HG03064 (cell line): ENCODE results near the gene MAP1LC3B2.
A peak's percentile ranks its signal among the peaks of the same experiment; 100 is the strongest.

Experiments used
- ATAC-seq: cut with Tn5 transposase; IDR thresholded peaks from one replicate; pipeline ENCODE4 v1.9.1; 2021; ENCODE audit warnings: low read depth; ENCODE audit not compliant: unreplicated experiment

MAP1LC3B2 gene

DNA sequence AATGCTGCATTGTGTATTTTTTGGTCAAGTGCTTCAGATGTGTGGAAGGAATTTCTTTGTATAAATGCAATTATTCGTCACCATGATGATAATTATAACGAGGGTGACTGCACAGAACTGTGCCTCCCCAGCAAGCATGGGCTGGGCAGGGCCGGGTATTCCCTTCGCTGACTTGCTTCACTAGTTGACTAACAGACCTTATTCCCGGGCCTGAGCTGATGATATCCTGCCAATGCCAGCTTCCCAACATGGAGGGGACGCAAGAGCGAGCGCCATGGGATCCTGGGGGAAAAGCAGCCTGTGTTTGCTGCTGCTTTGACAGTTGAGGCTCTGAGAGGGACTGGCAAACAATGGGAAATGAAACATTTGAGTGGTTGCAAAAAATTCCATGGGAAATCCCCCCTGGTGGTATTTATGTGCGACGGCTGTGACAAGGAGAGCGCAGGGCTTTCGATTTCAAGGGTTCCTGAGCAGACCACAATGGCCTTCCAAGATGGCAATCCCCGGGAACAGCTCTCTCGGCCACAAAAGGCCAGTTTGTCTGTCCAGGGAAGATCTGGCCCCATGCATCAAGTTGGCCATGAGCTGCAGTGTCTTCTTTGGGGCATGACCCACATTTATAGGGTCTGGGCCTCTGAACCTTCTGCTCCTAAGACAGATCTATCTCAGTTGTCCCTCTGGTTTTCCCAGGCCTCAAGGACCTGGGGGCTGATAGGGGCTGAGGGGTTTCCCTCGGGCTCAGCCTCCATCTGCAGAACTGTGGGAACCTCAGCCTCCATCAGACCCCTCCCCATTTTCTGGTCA lies 21.9 kb upstream of the MAP1LC3B2 start:
- no peak for ATAC-seq

DNA sequence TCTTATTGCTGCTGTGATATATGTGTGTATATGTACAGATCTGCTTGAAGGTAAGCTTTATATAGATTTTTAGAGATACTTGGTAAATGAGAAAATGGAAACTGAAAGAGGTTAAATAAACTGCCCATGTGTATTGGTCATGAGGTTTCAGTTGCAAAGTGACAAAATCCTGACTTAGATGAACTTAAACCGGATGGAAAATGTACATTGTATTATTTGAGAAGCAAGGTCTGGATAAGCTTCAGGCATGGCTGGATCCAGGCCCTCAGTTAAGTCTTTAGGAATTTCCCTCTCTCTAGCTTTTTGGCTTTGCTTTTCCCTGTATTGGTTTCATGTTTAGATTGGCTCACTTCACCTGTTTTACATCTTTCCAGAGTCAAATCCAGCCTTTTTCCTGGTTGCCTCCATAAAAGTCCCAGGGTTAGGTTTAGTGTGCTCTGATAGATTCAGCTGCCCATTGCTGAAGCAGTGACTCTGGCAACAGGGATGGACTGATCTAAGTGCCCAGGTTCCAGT lies 21.0 kb upstream of the MAP1LC3B2 start:
- ATAC-seq, result peak; percentile 54

DNA sequence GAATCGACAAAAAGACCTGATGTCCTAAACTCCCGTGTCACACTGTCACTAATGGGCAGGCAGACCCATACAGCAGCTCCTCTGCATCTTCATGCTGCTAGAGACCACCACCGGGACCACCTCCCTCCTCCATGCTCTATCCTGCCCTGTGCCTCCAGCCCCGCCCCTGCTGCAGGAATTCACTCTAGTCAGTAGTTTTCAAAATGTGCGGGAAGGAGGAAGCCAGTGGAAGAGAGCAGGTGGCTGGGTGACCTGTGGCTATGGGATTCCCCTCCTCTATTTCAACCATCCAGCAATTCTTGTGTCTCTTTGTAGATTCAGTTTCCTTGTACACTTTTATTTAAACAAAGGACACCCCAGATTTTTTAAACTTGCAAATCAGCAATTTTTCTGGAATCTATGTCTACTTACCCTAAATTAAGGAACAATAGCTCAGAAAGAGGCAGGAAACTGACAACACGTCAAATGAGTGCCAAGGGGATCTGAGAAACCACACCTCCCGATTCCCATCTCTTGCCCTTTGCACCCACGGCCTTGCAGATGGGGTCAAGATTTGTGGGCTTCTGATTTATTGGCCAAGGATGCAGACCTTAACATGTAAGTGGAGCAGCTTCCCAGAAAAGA lies 20.4 kb upstream of the MAP1LC3B2 start:
- ATAC-seq, result no peak

DNA sequence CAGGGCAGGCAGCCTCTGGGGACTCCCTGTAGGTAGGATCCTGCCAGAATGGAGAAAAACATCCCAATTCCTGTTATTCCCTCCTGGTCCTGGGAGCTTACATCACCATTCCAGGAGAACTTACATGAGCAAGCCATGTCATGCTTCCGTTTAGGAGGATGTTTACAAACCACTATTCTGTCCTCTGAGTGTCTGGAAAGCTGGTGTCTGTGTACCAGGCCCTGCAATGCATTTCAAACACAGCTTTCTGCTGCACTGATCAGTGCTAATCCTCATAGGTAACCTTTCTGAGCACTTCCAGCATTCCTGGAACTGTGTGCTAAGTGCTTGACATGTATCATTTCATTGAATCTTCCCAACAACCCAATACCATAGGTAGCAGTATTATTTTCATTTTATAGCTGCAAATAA lies 19.8 kb upstream of the MAP1LC3B2 start:
- no peak for ATAC-seq

DNA sequence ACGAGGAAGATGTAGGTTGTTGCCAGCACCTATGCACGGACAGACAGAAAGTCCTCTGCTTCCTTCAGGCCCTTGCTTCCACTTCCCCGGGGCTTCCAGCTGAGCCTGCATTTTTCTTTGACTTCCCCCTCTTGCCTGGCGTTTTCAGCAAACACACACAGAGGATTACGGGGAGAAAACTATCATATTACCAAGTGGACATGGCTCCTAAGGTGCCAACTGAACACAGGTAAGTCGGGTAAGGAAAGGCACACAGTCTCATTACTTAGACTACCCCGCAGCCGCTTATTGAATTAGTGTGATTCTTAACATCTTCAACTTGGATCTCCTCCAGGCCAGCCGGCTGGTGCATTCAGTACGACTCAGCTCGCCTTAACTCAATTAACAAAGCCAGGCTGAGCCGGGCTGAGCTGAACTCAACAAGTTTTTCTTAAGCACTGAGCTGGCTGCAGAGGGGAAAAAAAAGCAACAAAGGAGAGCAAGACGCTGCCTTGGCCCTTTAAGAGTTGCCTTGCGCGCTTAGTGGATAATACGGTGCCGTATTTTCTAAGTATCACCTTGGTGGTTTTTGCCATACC lies 19.2 kb upstream of the MAP1LC3B2 start:
- no peak for ATAC-seq

DNA sequence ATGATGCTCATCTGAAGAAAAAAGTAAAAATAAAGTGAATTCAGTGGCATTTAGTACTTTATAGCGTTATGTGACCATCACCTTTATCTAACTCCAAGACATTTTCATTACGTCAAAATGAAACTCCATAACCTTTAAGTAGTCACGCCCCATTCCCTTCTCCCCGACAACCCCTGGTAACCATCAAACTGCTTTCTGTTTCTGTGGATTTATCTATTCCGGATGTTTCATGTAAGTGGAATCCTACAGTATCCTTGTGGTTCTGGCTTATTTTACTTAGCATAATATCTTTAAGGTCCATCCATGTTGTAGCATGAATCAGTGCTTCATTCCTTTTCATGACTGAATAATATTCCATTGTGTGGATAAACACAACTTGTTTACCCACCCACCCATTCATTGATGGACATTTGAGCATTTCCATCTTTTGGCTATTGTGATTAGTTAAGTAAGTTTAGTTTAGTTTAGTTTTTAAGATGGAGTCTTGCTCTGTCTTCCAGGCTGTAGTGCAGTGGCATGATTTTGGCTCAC lies 18.5 kb upstream of the MAP1LC3B2 start:
- ATAC-seq, result no peak

DNA sequence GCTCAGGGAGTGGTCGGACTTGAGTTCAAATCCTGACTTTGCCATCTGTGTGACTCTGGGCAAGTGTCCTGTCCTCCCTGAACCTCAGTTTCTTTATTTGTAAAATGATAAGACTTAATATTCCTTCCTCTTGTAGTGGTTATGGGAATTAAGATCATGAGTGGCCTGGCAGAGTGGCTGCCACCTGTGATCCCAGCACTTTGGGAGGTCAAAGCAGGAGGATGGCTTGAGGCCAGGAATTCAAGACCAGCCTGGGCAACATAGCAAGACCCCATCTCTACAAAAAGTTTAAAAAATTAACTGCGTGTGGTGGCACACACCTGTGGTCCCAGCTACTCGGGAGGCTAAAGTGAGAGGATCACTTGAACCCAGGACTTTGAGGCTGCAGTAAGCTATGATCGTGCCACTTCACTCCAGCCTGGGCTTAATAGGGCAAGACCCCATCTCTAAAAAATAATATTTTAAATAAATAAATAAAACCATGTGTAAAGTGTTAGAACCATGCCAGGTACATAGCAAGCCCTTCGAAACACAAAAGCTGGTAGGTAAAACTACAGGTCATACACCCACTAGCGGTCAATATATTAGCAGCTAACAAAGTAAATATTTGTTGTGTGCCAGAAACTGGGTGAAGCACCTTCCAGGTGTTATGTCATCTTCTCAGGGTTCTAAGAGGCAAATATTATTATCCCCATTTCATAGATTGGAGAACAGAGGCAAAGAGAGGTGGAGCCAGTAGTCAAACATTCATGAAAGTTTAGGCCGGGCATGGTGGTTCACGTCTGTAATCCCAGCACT lies 17.4 kb upstream of the MAP1LC3B2 start:
- ATAC-seq, result no peak

DNA sequence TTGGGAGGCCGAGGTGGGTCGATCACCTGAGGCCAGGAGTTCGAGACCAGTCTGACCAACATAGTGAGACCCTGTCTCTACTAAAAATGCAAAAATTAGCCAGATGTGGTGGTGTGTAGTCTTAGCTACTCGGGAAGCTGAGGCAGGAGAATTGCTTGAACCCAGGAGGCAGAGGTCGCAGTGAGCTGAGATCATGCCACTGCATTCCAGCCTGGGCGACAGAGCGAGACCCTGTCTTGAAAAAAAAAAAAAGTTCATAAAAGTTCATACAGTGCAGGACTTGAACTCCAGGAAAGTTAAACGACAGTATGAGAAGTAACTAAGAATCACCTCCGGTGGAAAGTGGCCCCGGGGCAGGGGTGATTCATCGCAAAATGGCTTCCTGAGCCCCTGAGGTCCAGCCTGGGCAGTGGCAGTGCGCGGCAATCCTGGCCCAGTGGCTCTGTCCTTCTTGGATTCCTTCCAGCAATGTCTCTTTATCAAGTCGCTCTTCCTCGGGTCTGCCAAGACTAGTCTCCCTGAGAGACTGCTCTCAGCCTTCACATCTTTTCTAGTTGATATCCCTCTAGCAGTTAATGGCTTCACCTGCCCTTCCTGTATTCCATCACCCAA lies 16.7 kb upstream of the MAP1LC3B2 start:
- ATAC-seq, result no peak

DNA sequence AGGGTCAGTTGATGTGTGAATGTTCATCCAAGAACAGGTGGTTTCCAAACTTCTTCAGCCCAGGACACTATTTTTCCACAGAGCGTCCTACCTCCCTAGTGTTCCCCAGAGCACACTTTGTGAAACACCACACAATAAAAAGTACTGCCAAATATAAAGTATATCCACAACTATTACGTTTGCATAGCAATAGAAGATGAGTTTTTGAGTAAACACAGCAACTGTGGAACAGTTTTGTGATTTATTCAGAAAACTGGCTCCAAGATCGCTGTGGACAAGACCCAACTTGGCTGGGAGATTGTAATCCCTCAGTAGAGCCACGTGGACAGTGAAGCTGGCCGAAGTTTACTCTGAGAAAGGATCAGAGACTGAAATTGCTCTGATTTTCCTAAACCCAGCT lies 14.5 kb upstream of the MAP1LC3B2 start:
- ATAC-seq, result no peak

DNA sequence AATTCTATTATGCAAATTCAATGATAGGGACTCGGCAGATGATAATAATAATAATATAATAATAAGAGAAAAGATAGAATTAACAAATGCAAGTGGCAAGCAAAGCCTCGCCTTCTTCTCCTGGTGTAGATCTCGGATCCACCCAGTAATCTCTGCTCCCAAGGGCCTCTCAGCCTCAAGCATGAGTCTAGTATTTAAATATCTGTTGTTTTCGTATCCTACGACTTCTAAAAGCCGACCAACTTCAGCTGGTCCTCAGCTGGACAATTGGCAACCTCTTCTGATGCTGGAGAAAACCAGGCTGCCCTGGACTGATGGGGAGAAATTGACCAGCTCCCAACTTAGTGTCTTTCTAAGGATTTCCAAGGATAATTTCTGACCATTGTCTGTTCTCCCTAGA lies 14.0 kb upstream of the MAP1LC3B2 start:
- no peak for ATAC-seq

DNA sequence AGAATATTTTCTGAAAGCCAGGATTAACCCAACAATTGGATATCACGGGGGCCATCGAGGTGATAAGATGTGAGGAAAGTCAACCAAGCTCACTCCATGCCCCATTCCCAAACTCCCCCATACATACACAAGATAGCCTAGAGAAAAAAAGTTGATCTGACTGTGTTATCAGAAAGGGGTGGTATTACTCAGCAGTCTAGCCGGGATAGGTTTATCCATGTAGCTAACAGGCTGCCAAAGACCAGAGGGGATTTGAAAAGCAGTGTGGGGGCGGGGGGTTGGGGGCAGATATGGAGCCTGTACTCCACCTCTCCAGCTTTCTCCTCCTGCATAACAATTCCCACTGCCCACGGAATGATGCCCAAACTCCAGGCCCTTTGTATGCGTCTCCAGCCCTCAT lies 13.2 kb upstream of the MAP1LC3B2 start:
- ATAC-seq, result no peak

DNA sequence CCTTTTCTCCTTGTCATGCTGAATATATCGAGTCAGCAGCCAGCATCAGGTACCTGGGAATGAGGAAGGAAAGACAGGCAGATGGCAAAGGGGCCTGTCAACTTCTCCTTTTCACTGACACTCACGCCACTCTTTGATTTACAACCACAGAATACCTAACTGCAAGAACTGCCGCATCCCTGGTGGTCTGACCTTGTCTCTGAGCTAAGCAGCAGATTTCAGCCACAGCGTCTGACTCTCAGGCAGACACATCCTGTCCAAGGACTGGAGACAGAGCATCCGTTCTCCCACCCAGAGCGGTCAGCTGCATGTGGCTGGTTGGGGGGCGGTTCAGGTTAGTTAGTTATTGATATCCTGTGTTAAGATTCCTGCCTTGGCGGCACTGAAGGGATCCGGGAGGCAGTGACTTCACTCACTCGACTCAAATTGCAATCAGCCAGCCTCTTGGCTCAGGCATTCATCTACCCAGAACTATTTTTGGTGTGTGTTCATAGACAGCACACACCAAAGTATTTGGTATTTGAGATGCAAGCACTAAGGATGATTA lies 11.2 kb upstream of the MAP1LC3B2 start:
- ATAC-seq, result peak; percentile 98

DNA sequence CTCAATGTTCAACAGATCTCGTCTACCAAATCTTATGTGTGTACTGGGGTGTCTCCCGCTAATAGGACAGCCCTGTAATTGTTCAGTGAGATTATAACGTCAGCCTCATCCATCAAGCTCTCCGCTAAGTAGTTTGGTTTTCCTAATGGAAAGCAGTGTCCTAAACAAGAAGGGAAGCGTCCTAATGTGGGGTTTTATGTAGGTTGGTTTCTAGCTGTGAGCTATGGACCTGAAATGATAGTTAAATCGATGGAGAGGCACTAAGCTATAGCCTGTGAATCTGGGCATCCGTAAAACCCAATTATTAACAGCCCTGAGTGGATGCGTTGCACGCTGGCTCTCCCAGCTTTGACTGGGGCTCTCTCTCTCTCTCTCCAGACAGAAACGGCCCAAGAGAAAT lies 9.2 kb upstream of the MAP1LC3B2 start:
- no peak for ATAC-seq

DNA sequence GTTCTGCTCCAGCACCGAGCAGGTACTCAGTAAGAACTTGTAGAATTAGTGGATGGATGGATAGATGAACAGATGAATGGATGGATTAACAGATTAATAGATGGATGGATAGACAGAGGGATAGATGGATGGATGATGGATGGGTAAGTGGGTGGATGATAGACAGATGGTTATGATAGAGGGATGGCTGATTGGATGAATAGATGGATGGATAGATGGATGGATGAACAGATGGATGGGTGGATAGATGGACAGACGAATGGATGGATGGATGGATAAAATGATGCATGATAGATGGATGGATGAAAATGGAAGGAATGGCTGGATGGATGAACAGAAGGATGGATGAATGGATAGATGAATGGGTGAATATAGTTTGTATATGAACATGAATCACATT lies 8.0 kb upstream of the MAP1LC3B2 start:
- ATAC-seq, result no peak

DNA sequence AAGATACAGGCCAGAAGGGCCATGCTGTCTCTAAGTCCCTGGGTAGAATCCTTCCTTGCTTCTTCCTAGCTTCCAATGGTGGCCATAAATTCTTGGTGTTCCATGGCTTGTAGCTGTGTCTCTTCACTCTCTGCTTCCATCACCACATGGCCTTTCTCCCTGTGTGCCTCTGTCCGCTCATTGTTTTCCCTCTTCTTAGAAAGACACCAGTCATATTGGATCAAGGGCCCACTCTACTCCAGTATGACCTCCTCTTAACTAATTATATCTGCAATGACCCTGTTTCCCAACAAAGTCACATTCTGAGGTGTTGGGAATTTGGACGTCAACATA lies 7.6 kb upstream of the MAP1LC3B2 start:
- ATAC-seq, result no peak

DNA sequence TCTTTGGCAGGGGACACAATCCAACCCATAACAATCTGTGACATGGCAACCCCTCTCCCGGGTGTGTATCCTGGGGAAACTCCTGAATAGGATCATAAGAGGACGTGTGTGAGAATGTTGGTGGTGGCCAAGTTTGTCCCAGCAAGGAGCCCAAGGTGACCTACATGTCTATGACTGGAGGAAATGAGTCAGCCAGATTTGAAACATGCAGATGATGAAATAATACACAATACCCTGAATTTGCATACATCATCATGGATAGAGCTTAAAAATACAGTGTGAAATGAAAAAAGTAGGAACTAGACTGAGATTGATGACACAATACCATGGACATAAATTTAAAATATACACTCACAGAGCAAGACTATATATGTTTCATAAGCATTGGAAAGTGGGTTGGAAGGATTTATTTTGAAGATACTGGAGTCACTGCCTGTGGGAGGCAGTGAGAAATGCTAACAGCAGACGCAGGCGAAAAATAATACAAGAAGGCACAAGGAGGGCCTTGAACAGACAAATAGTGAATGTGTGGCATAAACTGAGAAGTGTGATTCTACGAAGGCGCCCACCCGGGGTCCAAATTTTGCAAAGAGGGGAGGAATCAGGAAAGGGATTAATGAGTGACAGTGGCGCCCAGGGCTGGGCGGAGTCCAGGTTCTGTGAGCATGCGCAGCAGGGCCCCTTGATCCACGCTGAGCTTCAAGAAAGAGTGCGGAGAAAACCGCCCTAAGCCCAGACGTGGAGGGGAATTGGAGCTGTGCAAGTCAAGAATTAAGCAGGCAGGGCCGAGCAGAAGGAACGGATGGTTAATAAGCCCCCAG lies 7.0 kb upstream of the MAP1LC3B2 start:
- no peak for ATAC-seq

DNA sequence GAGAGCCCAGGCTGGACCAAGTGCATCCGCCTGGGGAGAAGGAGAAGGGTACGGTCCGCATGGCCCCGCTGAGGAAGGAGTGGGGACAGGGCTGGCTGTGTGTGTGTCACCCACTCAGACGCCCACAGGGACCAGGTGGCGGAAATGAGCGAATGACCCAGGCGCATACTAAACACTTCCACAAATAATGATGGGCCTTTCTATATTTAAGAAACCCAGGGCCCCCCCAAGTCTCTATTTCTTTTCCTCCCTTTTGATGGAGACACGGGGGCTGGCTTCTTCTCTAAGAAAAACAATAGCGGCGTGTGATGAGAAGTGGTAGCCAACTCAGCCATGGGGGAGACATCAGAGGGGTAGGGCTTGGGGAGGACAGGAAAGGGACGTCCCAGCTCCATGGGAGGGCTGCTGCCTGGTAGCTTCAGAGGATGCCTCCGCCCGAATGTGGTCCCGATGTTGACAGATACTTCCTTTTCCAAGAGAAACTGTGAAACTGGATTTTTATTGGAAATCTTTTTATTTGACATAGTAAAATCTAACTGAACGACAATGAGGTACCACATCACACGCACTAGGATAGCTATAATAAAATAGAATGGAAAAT lies 6.3 kb upstream of the MAP1LC3B2 start:
- ATAC-seq, result no peak

DNA sequence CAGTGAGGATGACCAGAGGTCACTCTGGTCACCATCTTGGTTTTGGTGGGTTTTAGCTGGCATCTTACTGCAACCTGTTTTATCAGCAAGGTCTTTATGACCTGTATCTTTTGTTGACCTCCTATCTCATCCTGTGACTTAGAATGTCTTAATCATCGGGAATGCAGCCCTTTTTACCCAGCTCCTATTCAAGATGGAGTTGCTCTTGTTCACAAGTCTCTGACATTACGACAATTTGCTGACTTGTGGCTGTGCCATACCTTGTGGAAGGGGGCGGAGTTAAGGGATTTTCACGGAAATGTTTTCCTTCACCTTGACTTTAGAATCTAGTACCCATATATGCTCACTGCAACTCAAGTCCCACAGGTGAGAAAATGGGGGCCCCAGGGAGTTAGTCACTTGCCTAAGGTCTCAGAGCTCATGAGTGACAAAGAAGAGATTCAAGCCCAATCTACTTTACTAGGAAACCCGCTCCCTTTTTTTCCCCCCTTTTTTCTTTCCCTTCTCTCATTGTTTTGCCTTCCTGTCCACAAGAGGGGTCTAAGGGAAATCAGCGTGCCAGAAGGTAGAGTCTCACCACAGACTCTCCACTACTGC lies 2.7 kb upstream of the MAP1LC3B2 start:
- ATAC-seq, result no peak
